A549 (cell line): ENCODE measurements around the gene ZFP36L1. TPM values are rescaled to one million over a fixed set of nuclear protein-coding genes. Genes with fewer than 3 reads are reported as not detected.

ENCODE experiments used
- ATAC-seq, 2 experiments: fragments of 200-7000 bp in 1 of 2; fragments of >200 bp in 1 of 2; cut with Nextera tagmentation in 1 of 2; cut with Tn5 transposase in 1 of 2; 3 replicates each; pipeline versions ENCODE4 v1.8.0 to v1.9.1; 2018 to 2020; ENCODE audit warnings: mild to moderate bottlenecking in 1 of 2, moderate library complexity in 1 of 2
- CTCF ChIA-PET: fragments of 300-600 bp; sonication (Branson Sonifier 250); formaldehyde crosslinking; extraction: SDS; loops from one replicate; lab custom pipeline; 2021; ENCODE audit warnings: antibody characterized with exemption, inconsistent platforms; lab: Yijun Ruan, JAX
- POLR2A ChIA-PET: fragments of 350-600 bp; formaldehyde crosslinking; extraction: SDS; loops from one replicate; lab custom pipeline; 2021; ENCODE audit warnings: antibody characterized with exemption, inconsistent platforms; lab: Yijun Ruan, JAX
- DNase-seq, 2 experiments: peaks; one replicate each; pipeline versions ENCODE4 v3.0.0 to v3.0.0-alpha.2; 2011 to 2016; ENCODE audit warnings: low read depth in 1 of 2, low spot score in 1 of 2
- FAIRE-seq: peaks from 2 replicates; lab custom pipeline; 2011; peaks lifted over from hg19 to GRCh38; lab: Jason Lieb, UNC
- H3K27ac ChIP-seq, 2 experiments: fragments of >200 bp; sonication (Bioruptor Twin); formaldehyde crosslinking; 3 replicates each; pipeline ENCODE4 v1.5.1; 2016 to 2017
- H3K4me1 ChIP-seq: fragments of >200 bp; sonication (Bioruptor Twin); formaldehyde crosslinking; 3 replicates; pipeline ENCODE4 v1.6.1; 2016
- H3K4me2 ChIP-seq: fragments of >200 bp; sonication (Bioruptor Twin); formaldehyde crosslinking; 3 replicates; pipeline ENCODE4 v1.6.1; 2016
- H3K4me3 ChIP-seq: fragments of >200 bp; sonication (Bioruptor Twin); formaldehyde crosslinking; 3 replicates; pipeline ENCODE4 v1.5.1; 2016
- H3K9me3 ChIP-seq: fragments of >200 bp; sonication (Bioruptor Twin); formaldehyde crosslinking; 3 replicates; pipeline ENCODE4 v1.6.1; 2016
- CBX2 ChIP-seq: fragments of 200-600 bp; sonication (generic); IDR thresholded peaks from 2 replicates; pipeline ENCODE4 v1.6.1; 2016; ENCODE audit warnings: low read depth, mild to moderate bottlenecking, borderline replicate concordance
- CHD2 ChIP-seq: fragments of 150-350 bp; IDR thresholded peaks from 2 replicates; pipeline ENCODE4 v1.6.1; 2014; ENCODE audit warnings: low read length; ENCODE audit not compliant: partially characterized antibody
- CHD4 ChIP-seq: fragments of 200-600 bp; sonication (generic); IDR thresholded peaks from 2 replicates; pipeline ENCODE4 v1.6.1; 2016; ENCODE audit warnings: antibody characterized with exemption, mild to moderate bottlenecking, borderline replicate concordance
- EHF ChIP-seq: fragments of 250-450 bp; sonication (Bioruptor Pico); IDR thresholded peaks from 2 replicates; pipeline ENCODE4 v1.5.0; 2020; ENCODE audit warnings: mild to moderate bottlenecking
- FOSB ChIP-seq: fragments of 250-450 bp; sonication (Bioruptor Pico); IDR thresholded peaks from 2 replicates; pipeline ENCODE4 v1.5.0; 2020; ENCODE audit warnings: mild to moderate bottlenecking, moderate library complexity
- GATA3 ChIP-seq: IDR thresholded peaks from 2 replicates; pipeline ENCODE4 v1.6.1; 2012; ENCODE audit warnings: borderline replicate concordance
- HDAC2 ChIP-seq: fragments of 200-600 bp; sonication (generic); IDR thresholded peaks from 2 replicates; pipeline ENCODE4 v1.6.1; 2016
- HEYL ChIP-seq: fragments of 250-450 bp; sonication (Bioruptor Pico); IDR thresholded peaks from 2 replicates; pipeline ENCODE4 v1.8.0; 2021; ENCODE audit warnings: mild to moderate bottlenecking, moderate library complexity
- HOXA7 ChIP-seq: fragments of 250-450 bp; sonication (Bioruptor Pico); IDR thresholded peaks from 2 replicates; pipeline ENCODE4 v1.5.0; 2020; ENCODE audit warnings: mild to moderate bottlenecking, moderate library complexity
- KDM1A ChIP-seq: fragments of 200-600 bp; sonication (generic); IDR thresholded peaks from 2 replicates; pipeline ENCODE4 v1.6.1; 2016; ENCODE audit warnings: low read depth, mild to moderate bottlenecking
- KDM5A ChIP-seq: fragments of 200-600 bp; sonication (generic); IDR thresholded peaks from 2 replicates; pipeline ENCODE4 v1.6.1; 2016; ENCODE audit warnings: antibody characterized with exemption, mild to moderate bottlenecking
- MAX ChIP-seq: IDR thresholded peaks from 2 replicates; pipeline ENCODE4 v1.6.1; 2012
- NR3C1 ChIP-seq: fragments of >200 bp; sonication (Bioruptor Twin); formaldehyde crosslinking; IDR thresholded peaks from 3 replicates; pipeline ENCODE4 v1.6.1; 2017
- POLR2A ChIP-seq: IDR thresholded peaks from 2 replicates; pipeline ENCODE4 v1.6.1; 2012; ENCODE audit warnings: mild to moderate bottlenecking, low read length
- REST ChIP-seq: fragments of 200-600 bp; sonication (generic); IDR thresholded peaks from 2 replicates; pipeline ENCODE4 v1.6.1; 2016; ENCODE audit warnings: antibody characterized with exemption, mild to moderate bottlenecking, moderate library complexity
- RFX5 ChIP-seq: fragments of 450-650 bp; IDR thresholded peaks from 2 replicates; pipeline ENCODE4 v1.7.1; 2014; ENCODE audit warnings: antibody characterized with exemption, mild to moderate bottlenecking, moderate library complexity
- SMC3 ChIP-seq: fragments of >200 bp; sonication (Bioruptor Twin); formaldehyde crosslinking; IDR thresholded peaks from 3 replicates; pipeline ENCODE4 v1.6.1; 2018; ENCODE audit warnings: inconsistent platforms
- TFCP2L1 ChIP-seq: fragments of 250-450 bp; sonication (Bioruptor Pico); IDR thresholded peaks from 2 replicates; pipeline ENCODE4 v1.5.0; 2021; ENCODE audit warnings: mild to moderate bottlenecking
- TP53 ChIP-seq: fragments of 250-450 bp; sonication (Bioruptor Pico); IDR thresholded peaks from 2 replicates; pipeline ENCODE4 v1.5.0; 2021; ENCODE audit warnings: mild to moderate bottlenecking, moderate library complexity
- ZFP36 ChIP-seq: fragments of 450-650 bp; IDR thresholded peaks from 2 replicates; pipeline ENCODE4 v1.6.1; 2014; ENCODE audit warnings: borderline replicate concordance; ENCODE audit not compliant: partially characterized antibody
- ZNF302 ChIP-seq: fragments of 250-450 bp; sonication (Bioruptor Pico); IDR thresholded peaks from 2 replicates; pipeline ENCODE4 v1.9.0; 2021; ENCODE audit warnings: inconsistent platforms, mild to moderate bottlenecking, moderate library complexity
- WGBS: methylation state at CpG from one replicate; pipeline ENCODE4 v1.1.6; 2017; ENCODE audit errors: missing lambda C conversion rate; 5-methylcytosine and 5-hydroxymethylcytosine counted together
- polyA plus RNA-seq, 4 experiments: library from polyadenylated mRNA; depleted of rRNA in 3 of 4; stranded (reverse); fragments of >200 nt; fragmentation: RNase III in 1 of 4; extraction: RNeasy Plus Mini Kit Qiagen cat#74134 plus additional on column Dnase treatment in 1 of 4; gene quantifications; 2 replicates in 3 of 4; 3 replicates in 1 of 4; pipeline ENCODE4 v1.2.3, GENCODE V29; 2011 to 2017
- TF ChIP-seq, protein P1 (sequence below): fragments of 150-350 bp; IDR thresholded peaks from 2 replicates; pipeline ENCODE4 v1.6.1; 2014; ENCODE audit warnings: low read depth, mild to moderate bottlenecking, low read length

The ZFP36L1 gene
- polyA plus RNA-seq, 2 of the 4 experiments (the other 2 are of a cell fraction) = 76.4 to 114 TPM

DNA sequence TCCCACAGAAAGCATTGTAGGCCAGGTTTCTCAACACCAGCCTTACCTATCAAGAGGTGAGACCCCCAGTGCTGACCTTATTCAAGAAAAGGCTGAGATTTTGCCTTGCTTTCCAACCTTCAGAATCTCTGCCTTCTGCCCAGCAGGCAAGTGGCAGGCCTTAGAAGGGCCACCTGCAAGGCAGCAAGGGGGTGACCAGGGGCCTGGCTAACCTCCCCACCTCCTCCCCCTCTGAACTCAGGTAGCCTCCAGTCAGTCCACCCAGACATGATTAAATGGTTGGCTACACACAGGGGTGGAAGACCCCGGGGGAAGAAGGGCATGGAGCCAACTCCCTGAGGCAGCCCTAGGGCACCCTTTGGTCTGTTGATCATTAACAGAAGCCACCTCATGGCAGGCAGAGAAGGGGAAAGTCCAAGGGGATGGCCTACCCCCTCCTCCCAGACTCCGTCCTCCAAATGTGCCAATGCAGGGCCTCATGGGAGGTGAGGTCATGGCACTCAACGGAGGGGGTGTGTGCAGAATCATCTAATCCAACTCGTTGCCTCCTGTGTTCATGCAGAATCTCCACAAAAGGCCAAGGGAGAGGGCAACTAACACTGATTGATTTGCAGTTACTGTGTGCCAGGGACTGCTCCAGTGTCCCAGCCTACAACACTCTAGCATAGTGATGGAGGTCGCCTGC, 8.5 kb downstream of the ZFP36L1 start (continued):
- no peak for TF ChIP-seq REST

GRCh38 chr14:68783408-68784225, 9.2 kb downstream of the ZFP36L1 start:
- FAIRE-seq (no peak), DNase-seq (peak in 1 of 2 experiments; percentile 74), ATAC-seq (peak in 1 of 2 experiments; percentile 5; a peak in 3 of 6 replicates)
- TF ChIP-seq TFCP2L1 (CRISPR knock-in tag) = no peak
- TF ChIP-seq KDM1A = peak; percentile 73; the same call in 1 of the 2 replicates
- TF ChIP-seq CBX2 = no peak
- 60% methylated on average over 3 of the region's 3 CpGs for WGBS
- H3K27ac ChIP-seq = peak overlapping the region; percentile 94 to 100
- no peak overlapping the region for H3K4me3 ChIP-seq
- ChIA-PET CTCF (interaction anchor here (1.0 to 12.0 kb wide), 6 partner anchors 33 to 839 kb away, joined by 3 to 117 read pairs (median 4); no protein-coding TSS in a partner anchor), POLR2A (interaction anchor here (0.9 to 10.7 kb wide), 5 partner anchors 9 to 550 kb away, joined by 3 to 187 read pairs (median 5); partner anchors contain the start of gene ZFP36L1)
- H3K4me2 ChIP-seq = peak overlapping the region; percentile 53
- no peaks in the 10 kb centered on the region for H3K9me3 ChIP-seq
- peaks cover 87% of the 10 kb centered on the region for H3K4me1 ChIP-seq

DNA sequence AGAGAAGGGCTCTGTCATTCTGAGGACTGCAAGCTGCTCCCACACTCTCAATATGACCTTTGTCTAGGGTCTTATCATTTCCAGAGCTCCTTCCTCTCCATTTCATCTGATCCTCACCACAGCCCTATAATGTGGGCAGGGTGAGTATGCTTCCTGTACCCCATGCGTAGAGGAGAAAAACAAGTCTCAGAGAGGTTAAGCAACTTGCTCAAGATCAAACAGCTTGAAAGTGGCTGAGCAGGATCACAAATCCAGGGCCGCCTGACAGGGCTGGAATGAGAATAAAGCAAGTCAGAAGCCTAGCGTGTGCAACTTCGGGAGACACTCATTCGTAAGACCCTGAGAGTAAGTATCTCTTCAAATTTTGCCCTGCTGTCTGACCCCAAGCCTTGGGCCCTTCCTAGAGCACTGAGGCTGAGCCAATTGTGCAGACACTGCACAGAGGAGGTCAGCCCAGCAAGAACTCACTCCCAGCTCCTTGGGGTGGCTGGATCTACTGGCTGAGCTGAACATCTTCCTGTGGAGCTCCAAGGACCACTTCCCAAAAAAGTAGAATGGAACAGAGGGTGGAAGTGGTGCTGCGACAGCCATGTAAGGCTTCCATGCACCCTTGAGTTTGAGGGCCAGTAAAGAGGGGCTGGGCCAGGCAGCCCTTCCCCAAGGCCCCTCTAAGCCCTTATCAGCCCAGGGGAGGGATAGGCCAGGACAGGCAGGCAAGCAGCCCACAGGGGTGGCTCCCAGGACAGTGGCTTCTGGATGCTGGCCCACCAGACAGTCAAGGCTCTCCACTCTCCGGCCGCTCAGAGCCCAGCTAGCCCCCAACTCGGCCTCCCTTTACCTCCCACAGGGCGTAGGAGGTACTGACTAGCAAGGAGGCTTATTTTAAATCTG, 10.5 kb downstream of the ZFP36L1 start:
- TF ChIP-seq ZFP36 (peak; percentile 10), GATA3 (no peak), SMC3 (no peak)
- Histone ChIP-seq H3K4me1 (peaks cover 89% of the 10 kb centered on the region), H3K9me3 (no peaks in the 10 kb centered on the region), H3K4me3 (no peak overlapping the region), H3K27ac (peak overlapping the region; percentile 94 to 100), H3K4me2 (no peak overlapping the region)
- 96% methylated on average over 10 of the region's 10 CpGs for WGBS
- CTCF ChIA-PET = interaction anchor here (1.1 to 12.0 kb wide), 8 partner anchors 13 to 848 kb away, joined by 3 to 117 read pairs (median 3); no protein-coding TSS in a partner anchor
- DNase-seq (no peak), ATAC-seq (no peak), FAIRE-seq (no peak)
- POLR2A ChIA-PET = interaction anchor here (0.6 to 1.3 kb wide), 2 partner anchors 11 to 88 kb away, joined by 3 read pairs; partner anchors contain the start of gene ZFP36L1

DNA sequence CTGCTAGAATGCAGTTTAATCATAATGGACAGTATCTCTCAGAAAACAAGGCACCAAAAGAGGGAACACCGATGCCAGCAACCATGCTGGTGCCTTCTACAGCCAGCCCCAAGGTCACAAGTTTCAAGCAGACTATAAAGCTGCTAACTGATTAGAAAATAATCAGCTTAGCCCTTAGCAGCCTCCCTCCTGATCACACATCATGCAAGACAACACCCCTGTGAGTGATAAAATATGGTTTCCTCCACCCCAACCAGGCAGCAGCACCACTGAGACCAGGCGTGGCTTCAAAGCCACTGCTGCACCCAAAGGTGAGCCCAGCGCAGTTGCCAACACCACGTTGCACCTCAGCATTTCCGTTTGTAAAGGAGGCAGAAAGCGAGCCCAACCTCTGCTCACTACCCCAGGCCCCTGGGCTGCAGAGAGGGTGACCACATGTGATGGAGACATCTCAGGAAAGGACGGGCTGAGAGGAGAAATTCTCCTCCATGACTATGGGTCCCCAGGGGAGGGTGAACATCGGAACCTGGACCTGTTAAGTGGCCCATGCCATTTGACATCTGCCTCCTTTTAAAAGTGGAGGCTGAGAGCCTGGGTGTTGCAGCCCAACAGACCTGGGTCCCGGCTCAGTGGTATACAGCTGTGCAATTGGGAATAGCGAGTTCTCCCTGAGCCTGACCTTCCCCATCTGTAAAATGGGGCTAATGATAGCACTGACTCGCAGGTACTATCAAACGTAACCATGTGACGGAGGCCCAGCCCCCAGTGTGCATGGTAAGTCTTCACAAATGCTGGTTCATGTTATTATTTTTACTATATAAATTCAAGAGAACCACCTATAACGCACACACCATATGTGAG, 11.5 kb downstream of the ZFP36L1 start:
- DNase-seq = no peak
- 0 out of 3 replicates have a peak, but pooled peaks cover 2% of the 10 kb centered on the region for H3K9me3 ChIP-seq
- WGBS = 80% methylated on average over 14 of the region's 14 CpGs
- peak overlapping the region; percentile 94 to 100 for H3K27ac ChIP-seq
- peaks cover 80% of the 10 kb centered on the region for H3K4me1 ChIP-seq
- ChIA-PET POLR2A (interaction anchor here (1.3 to 3.9 kb wide), 3 partner anchors 8 to 87 kb away, joined by 3 to 37 read pairs (median 4); partner anchors contain the start of gene ZFP36L1), CTCF (interaction anchor here (0.8 to 12.0 kb wide), 10 partner anchors 8 to 848 kb away, joined by 3 to 117 read pairs (median 3); no protein-coding TSS in a partner anchor)
- H3K4me2 ChIP-seq = peak overlapping the region; percentile 66
- ATAC-seq = no peak
- no peak overlapping the region for H3K4me3 ChIP-seq
- FAIRE-seq = no peak
- TF ChIP-seq NR3C1 (no peak), EHF (CRISPR knock-in tag) (no peak), KDM5A (no peak), HDAC2 (no peak), HEYL (CRISPR knock-in tag) (no peak), ZNF302 (CRISPR knock-in tag) (no peak), KDM1A (no peak), FOSB (CRISPR knock-in tag) (no peak), TP53 (CRISPR knock-in tag) (no peak), POLR2A (no peak), RFX5 (no peak), MAX (no peak), CHD2 (no peak), HOXA7 (CRISPR knock-in tag) (no peak), CHD4 (no peak)
- TF ChIP-seq, protein P1, sequence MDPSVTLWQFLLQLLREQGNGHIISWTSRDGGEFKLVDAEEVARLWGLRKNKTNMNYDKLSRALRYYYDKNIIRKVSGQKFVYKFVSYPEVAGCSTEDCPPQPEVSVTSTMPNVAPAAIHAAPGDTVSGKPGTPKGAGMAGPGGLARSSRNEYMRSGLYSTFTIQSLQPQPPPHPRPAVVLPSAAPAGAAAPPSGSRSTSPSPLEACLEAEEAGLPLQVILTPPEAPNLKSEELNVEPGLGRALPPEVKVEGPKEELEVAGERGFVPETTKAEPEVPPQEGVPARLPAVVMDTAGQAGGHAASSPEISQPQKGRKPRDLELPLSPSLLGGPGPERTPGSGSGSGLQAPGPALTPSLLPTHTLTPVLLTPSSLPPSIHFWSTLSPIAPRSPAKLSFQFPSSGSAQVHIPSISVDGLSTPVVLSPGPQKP = no peak
